Ishikawa (cell line): ENCODE measurements around the gene TIMP3.

Experiments
- CEBPB ChIP-seq: IDR thresholded peaks from 2 replicates; pipeline ENCODE4 v1.6.1; 2012
- CREB1 ChIP-seq: IDR thresholded peaks from 2 replicates; pipeline ENCODE4 v1.6.1; 2012; ENCODE audit warnings: low read depth
- EGR1 ChIP-seq: IDR thresholded peaks from 2 replicates; pipeline ENCODE4 v1.6.1; 2012
- EP300 ChIP-seq: IDR thresholded peaks from 2 replicates; pipeline ENCODE4 v1.6.1; 2012; ENCODE audit warnings: borderline replicate concordance
- FOXM1 ChIP-seq: IDR thresholded peaks from 2 replicates; pipeline ENCODE4 v1.6.1; 2012; ENCODE audit warnings: low read depth, borderline replicate concordance
- MAX ChIP-seq: IDR thresholded peaks from 2 replicates; pipeline ENCODE4 v1.6.1; 2012
- NFIC ChIP-seq: IDR thresholded peaks from 2 replicates; pipeline ENCODE4 v1.6.1; 2012
- RAD21 ChIP-seq: IDR thresholded peaks from 2 replicates; pipeline ENCODE4 v1.6.1; 2012; ENCODE audit warnings: low read depth
- REST ChIP-seq: IDR thresholded peaks from 2 replicates; pipeline ENCODE4 v1.6.1; 2012; ENCODE audit warnings: low read depth, mild to moderate bottlenecking
- TAF1 ChIP-seq: IDR thresholded peaks from 2 replicates; pipeline ENCODE4 v1.6.1; 2012; ENCODE audit warnings: low read depth, mild to moderate bottlenecking
- TCF12 ChIP-seq: IDR thresholded peaks from 2 replicates; pipeline ENCODE4 v1.6.1; 2012; ENCODE audit warnings: low read depth
- TEAD4 ChIP-seq: IDR thresholded peaks from 2 replicates; pipeline ENCODE4 v1.6.1; 2012
- USF1 ChIP-seq: IDR thresholded peaks from 2 replicates; pipeline ENCODE4 v1.6.1; 2012
- YY1 ChIP-seq: IDR thresholded peaks from 2 replicates; pipeline ENCODE4 v1.6.1; 2012; ENCODE audit warnings: low read depth
- ZBTB7A ChIP-seq: IDR thresholded peaks from 2 replicates; pipeline ENCODE4 v1.6.1; 2012; ENCODE audit warnings: low read depth

Gene TIMP3

GRCh38 chr22:32839831-32840584 lies 38.5 kb downstream of the TIMP3 start:
- TF ChIP-seq TCF12 (no peak), CEBPB (no peak), TAF1 (no peak), YY1 (no peak), CREB1 (no peak), USF1 (no peak), ZBTB7A (no peak), RAD21 (no peak), REST (no peak), FOXM1 (no peak), NFIC (no peak), TEAD4 (no peak), EP300 (no peak), MAX (no peak), EGR1 (no peak)

- TF ChIP-seq CREB1 (no peak), TEAD4 (no peak), NFIC (no peak), RAD21 (no peak), EGR1 (no peak), YY1 (no peak), EP300 (no peak), ZBTB7A (no peak), FOXM1 (no peak), MAX (no peak), TCF12 (no peak)
Measured at GRCh38 chr22:32841175-32841574, 39.7 kb downstream of the TIMP3 start.

- TF ChIP-seq FOXM1: no peak
- TF ChIP-seq MAX: no peak
- TF ChIP-seq ZBTB7A: no peak
- no peak for TF ChIP-seq REST
- TF ChIP-seq CREB1: no peak
- no peak for TF ChIP-seq CEBPB
- TF ChIP-seq RAD21: no peak
- TF ChIP-seq TCF12: no peak
- no peak for TF ChIP-seq EGR1
- no peak for TF ChIP-seq YY1
- TF ChIP-seq TAF1: no peak
- TF ChIP-seq NFIC: no peak
- TF ChIP-seq USF1: no peak
- TF ChIP-seq TEAD4: no peak
- TF ChIP-seq EP300: no peak
Measured at GRCh38 chr22:32842486-32842885, 41.0 kb downstream of the TIMP3 start.

- no peak for TF ChIP-seq EP300
- no peak for TF ChIP-seq YY1
Measured at GRCh38 chr22:32843300-32843699, 41.8 kb downstream of the TIMP3 start.

- no peak for TF ChIP-seq RAD21
- TF ChIP-seq NFIC: no peak
- TF ChIP-seq CREB1: no peak
- no peak for TF ChIP-seq EGR1
- TF ChIP-seq ZBTB7A: no peak
- TF ChIP-seq MAX: no peak
- no peak for TF ChIP-seq REST
- no peak for TF ChIP-seq FOXM1
- TF ChIP-seq EP300: no peak
- TF ChIP-seq TEAD4: no peak
- TF ChIP-seq TAF1: no peak
- no peak for TF ChIP-seq YY1
- no peak for TF ChIP-seq TCF12
Measured at GRCh38 chr22:32844251-32844650, 42.7 kb downstream of the TIMP3 start.
